Left lung (tissue), 10 donors: ENCODE measurements around the gene CD101. TPM values are rescaled to one million over a fixed set of nuclear protein-coding genes. Genes with fewer than 3 reads are reported as not detected.
A peak's percentile ranks its signal among the peaks of the same experiment; 100 is the strongest.

Experiments used
- ATAC-seq: fragments of 200-7000 bp; cut with Tn5 transposase; one replicate; pipeline ENCODE4 v1.9.1; 2020; ENCODE audit warnings: moderate library complexity
- DNase-seq, 4 donors: peaks; one replicate each; pipeline ENCODE4 v3.0.0-alpha.2; 2013 to 2020
- H3K27ac ChIP-seq, 2 donors: fragments of 200-600 bp; sonication (generic) in 1 of 2; one replicate each; pipeline versions ENCODE4 v1.5.0 to v1.8.0; 2020 to 2021
- H3K27me3 ChIP-seq, 2 donors: fragments of 200-600 bp; sonication (generic) in 1 of 2; one replicate each; pipeline versions ENCODE4 v1.5.0 to v1.8.0; 2020 to 2021
- H3K36me3 ChIP-seq, 2 donors: fragments of 200-600 bp; sonication (generic) in 1 of 2; one replicate each; pipeline versions ENCODE4 v1.5.0 to v1.8.0; 2020 to 2021
- H3K4me1 ChIP-seq, 2 donors: fragments of 200-600 bp; one replicate each; pipeline ENCODE4 v1.8.0; 2021
- H3K4me3 ChIP-seq, 2 donors: fragments of 200-600 bp; sonication (generic) in 1 of 2; one replicate each; pipeline versions ENCODE4 v1.5.0 to v1.8.0; 2020 to 2021; ENCODE audit warnings: mild to moderate bottlenecking in 1 of 2
- H3K9me3 ChIP-seq, 2 donors: fragments of 200-600 bp; sonication (generic) in 1 of 2; one replicate each; pipeline versions ENCODE4 v1.5.0 to v1.8.0; 2020 to 2021
- intact Hi-C, 2 donors: fragments of 100-400 bp; cut with DNase I; formaldehyde crosslinking; loops; one replicate each; pipeline versions ENCODE4 v1.11.2 to v1.14.2; 2022
- polyA plus RNA-seq, 6 donors: library from polyadenylated mRNA; unstranded; fragments of 120-200 nt; gene quantifications; one replicate each; pipeline ENCODE4 v1.2.1, GENCODE V29; 2013; ENCODE audit not compliant: insufficient read length in 6 of 6
- total RNA-seq, 2 donors: library from RNA; stranded (reverse); fragmentation: NEBNext Ultra II Directional; extraction: Animal tissue kit (Norgen Biotek cat#: 25700); gene quantifications; one replicate each; pipeline ENCODE4 v1.2.1, GENCODE V29; 2021
- TF ChIP-seq, protein P1 (sequence below), 2 donors: fragments of 200-600 bp; sonication (generic) in 1 of 2; IDR thresholded peaks; one replicate each; pipeline versions ENCODE4 v1.5.0 to v1.8.0; 2021; ENCODE audit warnings: antibody characterized with exemption in 2 of 2
- donor health status: DM: no; HTN: yes; CAD: no.
- donor health status: DM: no; HTN: no; CAD: no.

Gene CD101
- total and polyA plus RNA-seq, 8 donors: 1.7 to 8.3 (median 2.5) TPM

DNA sequence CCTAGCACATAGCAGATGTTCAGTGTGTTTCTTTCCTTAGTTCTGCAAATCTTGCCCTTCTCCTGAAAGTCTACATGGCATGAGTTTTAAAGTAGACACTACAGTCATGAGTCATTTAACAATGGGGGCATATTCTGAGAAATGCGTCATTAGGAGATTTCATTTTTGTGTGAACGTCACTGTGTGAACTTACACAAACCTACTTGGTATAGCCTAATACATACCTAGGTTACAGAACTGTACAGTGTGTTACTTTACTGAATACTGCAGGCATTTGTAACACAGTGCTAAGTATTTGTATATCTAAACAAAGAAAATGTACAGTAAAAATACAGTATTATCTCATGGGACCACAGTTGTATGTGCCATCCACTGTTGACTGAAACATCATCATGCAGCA lies 68.6 kb downstream of the CD101 start:
- intact Hi-C loops: no loop called here
- no peak overlapping the region for H3K27ac ChIP-seq
- peaks cover 0 to 21% of the 10 kb centered on the region in 2 donors for H3K36me3 ChIP-seq
- no peaks in the 10 kb centered on the region for H3K27me3 ChIP-seq
- H3K4me1 ChIP-seq: no peaks in the 10 kb centered on the region
- DNase-seq: no peak
- no peaks in the 10 kb centered on the region for H3K9me3 ChIP-seq
- ATAC-seq: no peak
- H3K4me3 ChIP-seq: no peak overlapping the region
- TF ChIP-seq, protein P1, sequence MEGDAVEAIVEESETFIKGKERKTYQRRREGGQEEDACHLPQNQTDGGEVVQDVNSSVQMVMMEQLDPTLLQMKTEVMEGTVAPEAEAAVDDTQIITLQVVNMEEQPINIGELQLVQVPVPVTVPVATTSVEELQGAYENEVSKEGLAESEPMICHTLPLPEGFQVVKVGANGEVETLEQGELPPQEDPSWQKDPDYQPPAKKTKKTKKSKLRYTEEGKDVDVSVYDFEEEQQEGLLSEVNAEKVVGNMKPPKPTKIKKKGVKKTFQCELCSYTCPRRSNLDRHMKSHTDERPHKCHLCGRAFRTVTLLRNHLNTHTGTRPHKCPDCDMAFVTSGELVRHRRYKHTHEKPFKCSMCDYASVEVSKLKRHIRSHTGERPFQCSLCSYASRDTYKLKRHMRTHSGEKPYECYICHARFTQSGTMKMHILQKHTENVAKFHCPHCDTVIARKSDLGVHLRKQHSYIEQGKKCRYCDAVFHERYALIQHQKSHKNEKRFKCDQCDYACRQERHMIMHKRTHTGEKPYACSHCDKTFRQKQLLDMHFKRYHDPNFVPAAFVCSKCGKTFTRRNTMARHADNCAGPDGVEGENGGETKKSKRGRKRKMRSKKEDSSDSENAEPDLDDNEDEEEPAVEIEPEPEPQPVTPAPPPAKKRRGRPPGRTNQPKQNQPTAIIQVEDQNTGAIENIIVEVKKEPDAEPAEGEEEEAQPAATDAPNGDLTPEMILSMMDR (IDR thresholded peaks at IDR 0.05): no peak

DNA sequence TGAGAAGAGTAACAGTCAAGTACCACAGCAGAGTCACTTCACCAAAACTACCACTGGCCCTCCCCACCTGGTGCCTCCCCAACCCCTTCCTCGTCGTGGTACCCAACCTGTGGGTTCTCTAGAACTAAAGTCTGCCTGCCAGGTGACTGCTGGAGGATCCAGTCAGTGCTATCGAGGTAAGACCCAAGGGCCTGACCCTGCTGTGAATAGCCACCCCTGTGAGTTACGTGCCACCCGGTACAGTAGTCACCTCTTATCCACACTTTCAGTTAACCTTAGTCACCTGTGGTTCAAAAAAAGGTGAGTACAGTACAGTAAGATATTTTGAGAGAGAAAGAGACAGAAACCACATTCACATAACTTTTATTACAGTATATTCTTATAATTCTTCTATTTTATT lies 75.1 kb downstream of the CD101 start:
- H3K4me3 ChIP-seq: no peak overlapping the region
- H3K27ac ChIP-seq: no peak overlapping the region
- H3K9me3 ChIP-seq: no peaks in the 10 kb centered on the region
- DNase-seq: no peak
- peaks cover 0 to 77% of the 10 kb centered on the region in 2 donors for H3K36me3 ChIP-seq
- TF ChIP-seq, protein P1 (IDR thresholded peaks at IDR 0.05): no peak
- intact Hi-C loops: no loop called here
- no peaks in the 10 kb centered on the region for H3K4me1 ChIP-seq
- no peaks in the 10 kb centered on the region for H3K27me3 ChIP-seq
- no peak for ATAC-seq

DNA sequence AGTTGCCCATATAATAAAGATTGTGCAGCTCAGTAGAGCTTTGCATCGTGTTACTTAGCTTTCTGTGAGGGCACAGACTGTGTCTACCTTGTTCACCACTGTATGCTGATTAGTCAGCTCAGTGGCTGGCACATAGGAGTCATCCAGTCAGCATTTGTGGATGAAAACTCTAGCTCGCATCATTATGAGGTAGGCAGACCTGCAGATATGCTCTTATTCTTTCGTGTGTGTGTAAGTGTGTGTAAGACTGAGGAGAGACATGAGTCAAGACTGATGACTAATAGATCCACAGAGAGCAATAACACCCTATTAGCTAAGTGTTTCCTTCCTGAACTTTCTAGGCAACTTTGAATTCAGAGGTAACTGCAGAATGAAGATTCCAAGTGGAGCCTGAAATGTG lies 75.7 kb downstream of the CD101 start:
- TF ChIP-seq, protein P1 (IDR thresholded peaks at IDR 0.05): no peak

DNA sequence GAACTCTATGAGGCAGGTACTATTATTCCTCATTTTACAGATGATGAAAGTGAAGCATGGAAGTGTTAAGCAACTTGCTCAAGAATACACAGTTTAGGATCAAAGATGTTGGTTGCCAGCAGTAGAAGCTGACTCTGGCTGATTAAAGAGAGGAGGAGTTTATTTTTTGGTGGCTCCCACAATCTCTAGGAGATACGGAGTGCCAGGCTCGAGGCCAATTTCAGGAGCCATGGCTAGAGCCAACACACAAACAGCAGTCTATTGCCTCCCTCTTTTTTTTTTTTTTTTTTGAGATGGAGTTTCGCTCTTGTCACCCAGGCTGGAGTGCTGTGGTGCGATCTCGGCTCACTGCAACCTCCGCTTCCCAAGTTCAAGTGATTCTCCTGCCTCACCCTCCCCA lies 78.2 kb downstream of the CD101 start:
- no peak overlapping the region for H3K4me3 ChIP-seq
- no peak for DNase-seq
- H3K27ac ChIP-seq: no peak overlapping the region
- H3K4me1 ChIP-seq: no peaks in the 10 kb centered on the region
- TF ChIP-seq, protein P1 (IDR thresholded peaks at IDR 0.05): no peak
- H3K9me3 ChIP-seq: no peaks in the 10 kb centered on the region
- peaks cover 0 to 93% of the 10 kb centered on the region in 2 donors for H3K36me3 ChIP-seq
- intact Hi-C loops: no loop called here
- no peak for ATAC-seq
- no peaks in the 10 kb centered on the region for H3K27me3 ChIP-seq

More for the DNA sequence above, 75.7 kb downstream of the CD101 start:
- no peak overlapping the region for H3K27ac ChIP-seq
- no peak overlapping the region for H3K4me3 ChIP-seq
- intact Hi-C loops: no loop called here
- H3K36me3 ChIP-seq: peaks cover 0 to 83% of the 10 kb centered on the region in 2 donors
- no peaks in the 10 kb centered on the region for H3K4me1 ChIP-seq
- ATAC-seq (peak; percentile 66), DNase-seq (no peak)
- no peaks in the 10 kb centered on the region for H3K9me3 ChIP-seq
- no peaks in the 10 kb centered on the region for H3K27me3 ChIP-seq

DNA sequence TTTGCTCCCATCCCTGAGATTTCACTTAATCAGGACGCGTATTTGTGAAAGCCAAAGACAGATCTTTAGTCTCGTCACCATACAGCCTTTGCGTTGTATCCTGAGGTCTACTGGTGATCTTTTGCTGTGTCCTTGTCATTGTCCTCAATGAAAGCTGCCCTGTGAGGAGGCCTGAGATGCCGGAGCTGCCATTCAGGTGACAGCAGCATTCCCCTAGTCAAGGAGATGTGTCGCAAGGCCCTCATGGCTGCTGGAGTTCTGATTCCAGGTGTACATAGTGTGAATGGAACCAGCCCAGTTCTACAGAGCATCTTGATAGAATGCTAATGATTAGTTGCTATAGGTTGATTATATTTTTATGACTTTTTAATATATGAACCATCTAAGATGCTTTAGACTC lies 82.7 kb downstream of the CD101 start:
- ATAC-seq (no peak), DNase-seq (no peak)
- no peak overlapping the region for H3K27ac ChIP-seq
- peaks cover 0 to 73% of the 10 kb centered on the region in 2 donors for H3K36me3 ChIP-seq
- H3K4me1 ChIP-seq: no peaks in the 10 kb centered on the region
- no peak overlapping the region for H3K4me3 ChIP-seq
- intact Hi-C loops: no loop called here
- no peaks in the 10 kb centered on the region for H3K9me3 ChIP-seq
- H3K27me3 ChIP-seq: no peaks in the 10 kb centered on the region
- TF ChIP-seq, protein P1 (IDR thresholded peaks at IDR 0.05): no peak

Other genes with a start within 250 kb of the CD101 start
- gene CD2, start 247.3 kb upstream of the CD101 start, total RNA-seq: 10 to 100 TPM in 1 of 2 donors, 1 to 10 TPM in 1; 4.6 to 12.4 TPM
- gene CD2, start 247.3 kb upstream of the CD101 start, polyA plus RNA-seq: under 1 TPM; 0.20 to 0.73 (median 0.50) TPM
- gene PTGFRN, start 91.8 kb upstream of the CD101 start, total RNA-seq: 10 to 100 TPM; 39.9 to 77.5 TPM
- 10 to 100 TPM; 38.1 to 73.1 (median 67.9) TPM for gene PTGFRN, start 91.8 kb upstream of the CD101 start, polyA plus RNA-seq
- gene TTF2, start 58.6 kb downstream of the CD101 start, total RNA-seq: 10 to 100 TPM; 21.0 to 21.1 TPM
- gene TTF2, start 58.6 kb downstream of the CD101 start, polyA plus RNA-seq: 10 to 100 TPM; 22.4 to 30.7 (median 25.3) TPM
- 1 to 10 TPM; 2.6 to 5.1 TPM for gene TRIM45, start 120.0 kb downstream of the CD101 start, total RNA-seq
- gene TRIM45, start 120.0 kb downstream of the CD101 start, polyA plus RNA-seq: 10 to 100 TPM; 16.0 to 18.9 (median 18.0) TPM
- gene VTCN1, start 209.2 kb downstream of the CD101 start, total RNA-seq: under 1 TPM in 1 of 2 donors, not detected in 1; 0.31 TPM
- gene VTCN1, start 209.2 kb downstream of the CD101 start, polyA plus RNA-seq: under 1 TPM; 0.39 to 0.87 (median 0.55) TPM